KMS-11 (cell line): Measurements from ENCODE around the gene ZSCAN2.

Source experiments
- H2AFZ ChIP-seq: fragments of 200-600 bp; sonication (generic); 2 replicates; pipeline ENCODE4 v1.6.1; 2016; ENCODE audit warnings: antibody characterized with exemption, mixed run types, low read depth
- H3K27ac ChIP-seq: fragments of 200-600 bp; sonication (generic); 2 replicates; pipeline ENCODE4 v1.6.1; 2016; ENCODE audit warnings: mild to moderate bottlenecking, mixed run types
- H3K27me3 ChIP-seq: fragments of 200-600 bp; sonication (generic); 2 replicates; pipeline ENCODE4 v1.6.1; 2017; ENCODE audit warnings: mild to moderate bottlenecking, low read depth, mixed run types, moderate library complexity; ENCODE audit not compliant: insufficient read depth
- H3K36me3 ChIP-seq: fragments of 200-600 bp; sonication (generic); 2 replicates; pipeline ENCODE4 v1.6.1; 2017; ENCODE audit warnings: mild to moderate bottlenecking, mixed run types; ENCODE audit not compliant: insufficient read depth
- H3K4me1 ChIP-seq: fragments of 200-600 bp; sonication (generic); 2 replicates; pipeline ENCODE4 v1.6.1; 2016; ENCODE audit warnings: mild to moderate bottlenecking, low read depth, mixed run types; ENCODE audit not compliant: poor library complexity, severe bottlenecking
- H3K4me2 ChIP-seq: fragments of 200-600 bp; sonication (generic); 2 replicates; pipeline ENCODE4 v1.7.0; 2016; ENCODE audit warnings: mild to moderate bottlenecking, mixed run types
- H3K4me3 ChIP-seq: fragments of 200-600 bp; sonication (generic); IDR thresholded peaks from 2 replicates; pipeline ENCODE4 v1.6.1; 2017; ENCODE audit warnings: low read depth, low read length, mixed read lengths; ENCODE audit not compliant: insufficient read depth
- H3K79me2 ChIP-seq: fragments of 200-600 bp; sonication (generic); 2 replicates; pipeline ENCODE4 v1.6.1; 2016; ENCODE audit warnings: low read depth, mixed run types; ENCODE audit not compliant: insufficient read depth
- H3K9ac ChIP-seq: fragments of 200-600 bp; sonication (generic); 2 replicates; pipeline ENCODE4 v1.6.1; 2016; ENCODE audit warnings: mild to moderate bottlenecking, mixed run types
- H4K20me1 ChIP-seq: fragments of 200-600 bp; sonication (generic); 2 replicates; pipeline ENCODE4 v1.6.1; 2016; ENCODE audit warnings: mild to moderate bottlenecking, mixed run types; ENCODE audit not compliant: insufficient read depth
- CTCF ChIP-seq: fragments of 200-600 bp; sonication (generic); conservative IDR thresholded peaks from 2 replicates; pipeline ENCODE4 v1.6.1; 2017; ENCODE audit warnings: low read depth, mild to moderate bottlenecking, antibody characterized with exemption, low read length, moderate library complexity, mixed read lengths

ZSCAN2 gene

GRCh38 chr15:84649706-84650105 is 48.9 kb downstream of the ZSCAN2 start:
- Histone ChIP-seq H3K4me2 (no peak overlapping the region), H3K27me3 (no peaks in the 10 kb centered on the region), H3K79me2 (peaks cover 15% of the 10 kb centered on the region; the same call in 1 of the 2 replicates), H3K4me1 (peaks cover 12% of the 10 kb centered on the region), H3K4me3 (no peak overlapping the region), H3K27ac (no peak overlapping the region), H2AFZ (no peak overlapping the region), H4K20me1 (no peaks in the 10 kb centered on the region), H3K36me3 (no peaks in the 10 kb centered on the region; the same call in 1 of the 2 replicates), H3K9ac (no peak overlapping the region)
- no peak for TF ChIP-seq CTCF

- Histone ChIP-seq H3K4me2 (peak overlapping the region; percentile 87), H3K36me3 (no peaks in the 10 kb centered on the region; the same call in 1 of the 2 replicates), H4K20me1 (no peaks in the 10 kb centered on the region), H3K79me2 (peaks cover 15% of the 10 kb centered on the region; the same call in 1 of the 2 replicates), H3K4me1 (peaks cover 32% of the 10 kb centered on the region), H3K4me3 (no peak overlapping the region), H2AFZ (peak overlapping the region; percentile 79), H3K27me3 (no peaks in the 10 kb centered on the region), H3K27ac (peak overlapping the region; percentile 36), H3K9ac (peak overlapping the region; percentile 72)
- no peak for TF ChIP-seq CTCF
Measured at GRCh38 chr15:84653584-84653909, 52.7 kb downstream of the ZSCAN2 start.

- Histone ChIP-seq H3K4me1 (peaks cover 38% of the 10 kb centered on the region), H3K9ac (peak within 1 kb of the TSS; percentile 72), H3K27ac (peak within 1 kb of the TSS; percentile 36), H3K4me2 (peak within 1 kb of the TSS; percentile 87), H3K4me3 (no peak within 1 kb of the TSS), H3K27me3 (no peaks in the 10 kb centered on the region), H2AFZ (peak within 1 kb of the TSS; percentile 79), H3K36me3 (no peaks in the 10 kb centered on the region; the same call in 1 of the 2 replicates), H4K20me1 (no peaks in the 10 kb centered on the region), H3K79me2 (peaks cover 15% of the 10 kb centered on the region; the same call in 1 of the 2 replicates)
- no peak for TF ChIP-seq CTCF
Measured at GRCh38 chr15:84653910-84654688, 53.3 kb downstream of the ZSCAN2 start, which contains the start of gene WDR73. TSS of gene WDR73 (minus strand) at chr15:84654283. CDS start at chr15:84654274, 9 bp downstream.

- Histone ChIP-seq H4K20me1 (no peaks in the 10 kb centered on the region), H3K4me2 (peak overlapping the region; percentile 87), H2AFZ (peak overlapping the region; percentile 79), H3K27ac (peak overlapping the region; percentile 36), H3K27me3 (no peaks in the 10 kb centered on the region), H3K36me3 (no peaks in the 10 kb centered on the region; the same call in 1 of the 2 replicates), H3K4me1 (peaks cover 45% of the 10 kb centered on the region), H3K4me3 (no peak overlapping the region), H3K79me2 (peaks cover 15% of the 10 kb centered on the region; the same call in 1 of the 2 replicates), H3K9ac (peak overlapping the region; percentile 72; the same call in 1 of the 2 replicates)
- TF ChIP-seq CTCF: peak; percentile 74
Measured at GRCh38 chr15:84654689-84655453, 54.1 kb downstream of the ZSCAN2 start.
